WTC11 (cell line): Measurements from ENCODE around the gene NR2E3. TPM values are rescaled to one million over a fixed set of nuclear protein-coding genes. Genes with fewer than 3 reads are reported as not detected.

Experiments used
- ATAC-seq: fragments of 200-7000 bp; cut with Tn5 transposase; 2 replicates; pipeline ENCODE4 v1.10.0; 2021; ENCODE audit warnings: mild to moderate bottlenecking, moderate library complexity
- CTCF ChIA-PET: fragments of 300-600 bp; sonication (Branson Sonifier 250); formaldehyde crosslinking; loops from one replicate; lab custom pipeline; 2021; ENCODE audit warnings: antibody characterized with exemption; lab: Charles Lee
- POLR2A ChIA-PET: fragments of 350-600 bp; sonication (Branson Sonifier 250); formaldehyde crosslinking; loops from one replicate; lab custom pipeline; 2021; ENCODE audit warnings: antibody characterized with exemption; lab: Charles Lee
- DNase-seq: peaks from one replicate; pipeline ENCODE4 v3.0.0; 2021; ENCODE audit warnings: low spot score
- H3K27ac Mint-ChIP-seq: 2 replicates; pipeline ENCODE4 v1.8.0; 2021; ENCODE audit warnings: mixed read lengths
- H3K27me3 Mint-ChIP-seq: 2 replicates; pipeline ENCODE4 v1.8.0; 2021; ENCODE audit warnings: low read depth, mild to moderate bottlenecking, moderate library complexity, mixed read lengths
- H3K36me3 Mint-ChIP-seq: 2 replicates; pipeline ENCODE4 v1.8.0; 2021; ENCODE audit warnings: mixed read lengths
- H3K4me1 Mint-ChIP-seq: 2 replicates; pipeline ENCODE4 v1.8.0; 2022; ENCODE audit warnings: mixed read lengths
- H3K4me3 Mint-ChIP-seq: 2 replicates; pipeline ENCODE4 v1.8.0; 2021; ENCODE audit warnings: mild to moderate bottlenecking, moderate library complexity, mixed read lengths
- H3K9me3 Mint-ChIP-seq: 2 replicates; pipeline ENCODE4 v1.8.0; 2021; ENCODE audit warnings: mixed read lengths
- ETV6 ChIP-seq: sonication (generic); formaldehyde crosslinking; IDR thresholded peaks from 2 replicates; pipeline ENCODE4 v1.8.1; 2022; ENCODE audit warnings: mild to moderate bottlenecking, missing genetic modification reagents
- GABPB1 ChIP-seq: sonication (generic); formaldehyde crosslinking; IDR thresholded peaks from 2 replicates; pipeline ENCODE4 v1.8.1; 2023; ENCODE audit warnings: mild to moderate bottlenecking, missing genetic modification reagents
- GRHL2 ChIP-seq: fragments of 250-450 bp; sonication (Bioruptor Pico); IDR thresholded peaks from 2 replicates; pipeline ENCODE4 v1.8.0; 2022; ENCODE audit warnings: mild to moderate bottlenecking, moderate library complexity; ENCODE audit not compliant: insufficient replicate concordance, severe bottlenecking
- GTF2I ChIP-seq: fragments of 250-450 bp; sonication (Bioruptor Pico); conservative IDR thresholded peaks from 2 replicates; pipeline ENCODE4 v1.4.0; 2021; ENCODE audit warnings: mild to moderate bottlenecking
- NR2C2 ChIP-seq: sonication (generic); formaldehyde crosslinking; IDR thresholded peaks from 2 replicates; pipeline ENCODE4 v1.8.0; 2022; ENCODE audit warnings: mild to moderate bottlenecking, missing genetic modification reagents
- RORB ChIP-seq: fragments of 250-450 bp; sonication (Bioruptor Pico); IDR thresholded peaks from 2 replicates; pipeline ENCODE4 v1.9.0; 2021; ENCODE audit warnings: mild to moderate bottlenecking
- SMAD4 ChIP-seq: sonication (generic); formaldehyde crosslinking; IDR thresholded peaks from 2 replicates; pipeline ENCODE4 v1.8.0; 2022; ENCODE audit warnings: mild to moderate bottlenecking, missing genetic modification reagents
- SP1 ChIP-seq: sonication (generic); formaldehyde crosslinking; conservative IDR thresholded peaks from 2 replicates; pipeline ENCODE4 v1.8.1; 2022; ENCODE audit warnings: missing genetic modification reagents
- TEAD4 ChIP-seq: sonication (generic); formaldehyde crosslinking; IDR thresholded peaks from 2 replicates; pipeline ENCODE4 v1.8.0; 2022; ENCODE audit warnings: mild to moderate bottlenecking, missing genetic modification reagents
- ZNF416 ChIP-seq: fragments of 250-450 bp; sonication (Bioruptor Pico); IDR thresholded peaks from 2 replicates; pipeline ENCODE4 v1.9.0; 2021; ENCODE audit warnings: mild to moderate bottlenecking, inconsistent platforms
- ZNF671 ChIP-seq: fragments of 250-450 bp; sonication (Bioruptor Pico); IDR thresholded peaks from 2 replicates; pipeline ENCODE4 v1.8.0; 2021; ENCODE audit warnings: mild to moderate bottlenecking
- total RNA-seq: library from RNA; stranded (reverse); gene quantifications from 3 replicates; pipeline ENCODE4 v1.2.3, GENCODE V29; 2021
- TF ChIP-seq, protein P1 (sequence below): sonication (generic); formaldehyde crosslinking; conservative IDR thresholded peaks from 2 replicates; pipeline ENCODE4 v1.8.1; 2022; ENCODE audit warnings: mild to moderate bottlenecking, missing genetic modification reagents
- TF ChIP-seq, protein P2 (sequence below): sonication (generic); formaldehyde crosslinking; IDR thresholded peaks from 2 replicates; pipeline ENCODE4 v1.8.0; 2022; ENCODE audit warnings: mild to moderate bottlenecking, missing genetic modification reagents
- TF ChIP-seq, protein P3 (sequence below): sonication (generic); formaldehyde crosslinking; conservative IDR thresholded peaks from 2 replicates; pipeline ENCODE4 v1.8.1; 2023; ENCODE audit warnings: mild to moderate bottlenecking, low read depth, missing genetic modification reagents, moderate library complexity
- TF ChIP-seq, protein P4 (sequence below): sonication (generic); formaldehyde crosslinking; IDR thresholded peaks from 2 replicates; pipeline ENCODE4 v1.8.1; 2023; ENCODE audit warnings: mild to moderate bottlenecking, missing genetic modification reagents
- TF ChIP-seq, protein P5 (sequence below): sonication (generic); formaldehyde crosslinking; IDR thresholded peaks from 2 replicates; pipeline ENCODE4 v1.8.0; 2023; ENCODE audit warnings: mild to moderate bottlenecking, missing genetic modification reagents
- TF ChIP-seq, protein P6 (sequence below): sonication (generic); formaldehyde crosslinking; IDR thresholded peaks from 2 replicates; pipeline ENCODE4 v1.8.1; 2022; ENCODE audit warnings: low read depth, mild to moderate bottlenecking, moderate library complexity, missing genetic modification reagents, borderline replicate concordance

The NR2E3 gene
- total RNA-seq, 1 experiment from 2014 or later = 1.4 TPM

DNA sequence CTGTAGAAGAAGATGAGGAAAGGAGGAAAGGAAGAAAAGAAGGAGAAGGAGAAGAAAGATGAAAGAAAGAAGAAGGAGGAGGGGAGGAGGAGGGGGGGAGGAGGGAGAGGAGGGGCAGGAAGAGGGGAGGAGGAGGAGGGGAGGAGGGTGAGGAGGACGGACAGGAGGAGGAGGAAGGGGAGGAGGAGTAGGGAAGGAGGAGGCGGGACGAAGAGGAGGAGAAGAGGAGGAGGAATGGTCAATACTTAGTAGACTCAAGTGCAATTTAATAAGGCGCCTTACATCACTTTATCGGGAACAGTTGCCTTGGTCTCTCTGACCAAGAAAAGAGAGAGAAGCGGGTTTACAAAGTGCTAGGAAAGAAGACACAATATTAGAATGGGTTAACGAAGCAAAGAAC is 23.7 kb upstream of the NR2E3 start:
- H3K27ac Mint-ChIP-seq = no peak overlapping the region
- TF ChIP-seq, protein P1, sequence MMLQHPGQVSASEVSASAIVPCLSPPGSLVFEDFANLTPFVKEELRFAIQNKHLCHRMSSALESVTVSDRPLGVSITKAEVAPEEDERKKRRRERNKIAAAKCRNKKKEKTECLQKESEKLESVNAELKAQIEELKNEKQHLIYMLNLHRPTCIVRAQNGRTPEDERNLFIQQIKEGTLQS (CRISPR knock-in tag) = no peak
- TF ChIP-seq SMAD4 (CRISPR knock-in tag) (no peak), ETV6 (no peak), SP1 (CRISPR knock-in tag) (no peak), RORB (no peak)
- TF ChIP-seq, all 79 proteins: peak for 0
- ChIA-PET POLR2A (no interaction called here), CTCF (no interaction called here)
- no peak overlapping the region for H3K4me3 Mint-ChIP-seq
- DNase-seq = no peak
- no peaks in the 10 kb centered on the region for H3K4me1 Mint-ChIP-seq
- no peaks in the 10 kb centered on the region for H3K9me3 Mint-ChIP-seq
- no peak for ATAC-seq
- H3K27me3 Mint-ChIP-seq = no peaks in the 10 kb centered on the region; the same call in 1 of the 2 replicates
- no peaks in the 10 kb centered on the region for H3K36me3 Mint-ChIP-seq

DNA sequence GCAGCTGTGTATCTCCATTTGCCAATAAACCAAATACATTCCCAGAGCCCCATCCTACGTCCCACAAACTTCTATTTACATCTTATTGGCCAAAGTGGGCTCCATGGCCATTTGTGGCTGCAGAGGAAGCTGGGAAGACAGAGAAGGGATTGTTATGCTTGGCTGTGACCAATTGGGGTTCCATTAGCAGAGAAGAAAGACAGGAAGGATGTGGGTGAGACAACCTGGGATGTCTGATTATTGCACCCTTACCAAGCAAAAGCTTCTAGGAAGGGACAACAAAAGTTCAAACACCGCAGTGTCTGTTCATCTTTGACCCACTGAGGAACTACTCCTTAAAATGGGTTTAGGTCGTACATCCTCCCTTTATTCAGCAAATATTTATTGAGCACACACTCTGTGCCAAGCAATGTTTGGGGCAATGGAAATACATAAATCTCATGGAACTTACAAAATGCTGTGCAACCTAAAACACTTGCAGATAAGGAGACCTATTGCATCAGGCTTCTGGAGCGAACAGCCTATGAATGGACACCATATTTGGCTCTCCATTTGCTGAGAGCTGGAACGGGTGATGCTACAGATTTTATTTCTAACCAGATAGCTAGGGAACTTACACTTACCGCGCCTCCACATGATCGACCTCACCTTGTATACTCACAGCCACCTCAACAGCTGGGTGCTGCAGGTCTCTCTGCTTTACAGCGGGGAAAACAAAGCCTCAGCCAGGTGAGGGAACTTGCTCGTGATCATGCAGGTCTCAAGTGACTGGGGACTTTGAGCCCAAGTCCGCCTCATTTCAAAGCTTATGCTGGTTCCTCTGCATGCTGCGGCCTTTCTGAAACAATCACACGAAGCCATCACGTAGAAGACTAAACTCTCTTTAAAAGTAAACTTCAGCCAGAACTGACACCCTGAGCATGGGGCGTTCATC is 21.4 kb upstream of the NR2E3 start:
- no peaks in the 10 kb centered on the region; the same call in 1 of the 2 replicates for H3K36me3 Mint-ChIP-seq
- H3K27me3 Mint-ChIP-seq = no peaks in the 10 kb centered on the region; the same call in 1 of the 2 replicates
- DNase-seq (no peak), ATAC-seq (no peak)
- no peak overlapping the region for H3K4me3 Mint-ChIP-seq
- TF ChIP-seq GABPB1 (peak; percentile 36; the same call in 1 of the 2 replicates), ZNF671 (CRISPR knock-in tag) (no peak), NR2C2 (CRISPR knock-in tag) (no peak), TEAD4 (CRISPR knock-in tag) (no peak)
- TF ChIP-seq, protein P2, sequence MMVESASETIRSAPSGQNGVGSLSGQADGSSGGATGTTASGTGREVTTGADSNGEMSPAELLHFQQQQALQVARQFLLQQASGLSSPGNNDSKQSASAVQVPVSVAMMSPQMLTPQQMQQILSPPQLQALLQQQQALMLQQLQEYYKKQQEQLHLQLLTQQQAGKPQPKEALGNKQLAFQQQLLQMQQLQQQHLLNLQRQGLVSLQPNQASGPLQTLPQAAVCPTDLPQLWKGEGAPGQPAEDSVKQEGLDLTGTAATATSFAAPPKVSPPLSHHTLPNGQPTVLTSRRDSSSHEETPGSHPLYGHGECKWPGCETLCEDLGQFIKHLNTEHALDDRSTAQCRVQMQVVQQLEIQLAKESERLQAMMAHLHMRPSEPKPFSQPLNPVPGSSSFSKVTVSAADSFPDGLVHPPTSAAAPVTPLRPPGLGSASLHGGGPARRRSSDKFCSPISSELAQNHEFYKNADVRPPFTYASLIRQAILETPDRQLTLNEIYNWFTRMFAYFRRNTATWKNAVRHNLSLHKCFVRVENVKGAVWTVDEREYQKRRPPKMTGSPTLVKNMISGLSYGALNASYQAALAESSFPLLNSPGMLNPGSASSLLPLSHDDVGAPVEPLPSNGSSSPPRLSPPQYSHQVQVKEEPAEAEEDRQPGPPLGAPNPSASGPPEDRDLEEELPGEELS (CRISPR knock-in tag) = no peak
- TF ChIP-seq, protein P3, sequence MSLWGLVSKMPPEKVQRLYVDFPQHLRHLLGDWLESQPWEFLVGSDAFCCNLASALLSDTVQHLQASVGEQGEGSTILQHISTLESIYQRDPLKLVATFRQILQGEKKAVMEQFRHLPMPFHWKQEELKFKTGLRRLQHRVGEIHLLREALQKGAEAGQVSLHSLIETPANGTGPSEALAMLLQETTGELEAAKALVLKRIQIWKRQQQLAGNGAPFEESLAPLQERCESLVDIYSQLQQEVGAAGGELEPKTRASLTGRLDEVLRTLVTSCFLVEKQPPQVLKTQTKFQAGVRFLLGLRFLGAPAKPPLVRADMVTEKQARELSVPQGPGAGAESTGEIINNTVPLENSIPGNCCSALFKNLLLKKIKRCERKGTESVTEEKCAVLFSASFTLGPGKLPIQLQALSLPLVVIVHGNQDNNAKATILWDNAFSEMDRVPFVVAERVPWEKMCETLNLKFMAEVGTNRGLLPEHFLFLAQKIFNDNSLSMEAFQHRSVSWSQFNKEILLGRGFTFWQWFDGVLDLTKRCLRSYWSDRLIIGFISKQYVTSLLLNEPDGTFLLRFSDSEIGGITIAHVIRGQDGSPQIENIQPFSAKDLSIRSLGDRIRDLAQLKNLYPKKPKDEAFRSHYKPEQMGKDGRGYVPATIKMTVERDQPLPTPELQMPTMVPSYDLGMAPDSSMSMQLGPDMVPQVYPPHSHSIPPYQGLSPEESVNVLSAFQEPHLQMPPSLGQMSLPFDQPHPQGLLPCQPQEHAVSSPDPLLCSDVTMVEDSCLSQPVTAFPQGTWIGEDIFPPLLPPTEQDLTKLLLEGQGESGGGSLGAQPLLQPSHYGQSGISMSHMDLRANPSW = no peak
- TF ChIP-seq, protein P4, sequence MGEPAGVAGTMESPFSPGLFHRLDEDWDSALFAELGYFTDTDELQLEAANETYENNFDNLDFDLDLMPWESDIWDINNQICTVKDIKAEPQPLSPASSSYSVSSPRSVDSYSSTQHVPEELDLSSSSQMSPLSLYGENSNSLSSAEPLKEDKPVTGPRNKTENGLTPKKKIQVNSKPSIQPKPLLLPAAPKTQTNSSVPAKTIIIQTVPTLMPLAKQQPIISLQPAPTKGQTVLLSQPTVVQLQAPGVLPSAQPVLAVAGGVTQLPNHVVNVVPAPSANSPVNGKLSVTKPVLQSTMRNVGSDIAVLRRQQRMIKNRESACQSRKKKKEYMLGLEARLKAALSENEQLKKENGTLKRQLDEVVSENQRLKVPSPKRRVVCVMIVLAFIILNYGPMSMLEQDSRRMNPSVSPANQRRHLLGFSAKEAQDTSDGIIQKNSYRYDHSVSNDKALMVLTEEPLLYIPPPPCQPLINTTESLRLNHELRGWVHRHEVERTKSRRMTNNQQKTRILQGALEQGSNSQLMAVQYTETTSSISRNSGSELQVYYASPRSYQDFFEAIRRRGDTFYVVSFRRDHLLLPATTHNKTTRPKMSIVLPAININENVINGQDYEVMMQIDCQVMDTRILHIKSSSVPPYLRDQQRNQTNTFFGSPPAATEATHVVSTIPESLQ (CRISPR knock-in tag) = no peak
- no peaks in the 10 kb centered on the region for H3K9me3 Mint-ChIP-seq
- H3K27ac Mint-ChIP-seq = no peak overlapping the region
- no peaks in the 10 kb centered on the region for H3K4me1 Mint-ChIP-seq
- CTCF ChIA-PET = interaction anchor here (1.3 to 1.9 kb wide), 2 partner anchors 8 to 45 kb away, joined by 4 to 9 read pairs; no protein-coding TSS in a partner anchor
- POLR2A ChIA-PET = no interaction called here

DNA sequence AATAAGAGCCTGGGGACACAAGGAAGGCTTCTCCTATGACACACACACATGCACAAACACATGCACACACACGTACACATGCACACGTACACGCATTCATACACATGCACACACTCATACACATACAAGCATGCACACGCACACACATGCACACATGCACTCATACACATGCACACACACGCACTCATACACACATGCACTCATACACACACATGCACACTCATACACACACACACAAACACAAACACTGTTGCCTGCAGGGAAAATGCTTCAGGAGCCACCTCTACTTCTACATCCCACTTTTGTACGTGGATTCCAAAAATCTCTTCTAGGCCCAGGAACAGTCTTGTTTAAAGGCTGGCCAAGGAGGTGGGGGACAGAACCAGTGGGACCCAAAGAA is 20.7 kb upstream of the NR2E3 start:
- CTCF ChIA-PET = interaction anchor here (0.8 to 1.9 kb wide), 4 partner anchors 9 to 46 kb away, joined by 4 to 9 read pairs (median 5); no protein-coding TSS in a partner anchor
- Mint-ChIP-seq H3K9me3 (no peaks in the 10 kb centered on the region), H3K4me1 (no peaks in the 10 kb centered on the region), H3K36me3 (no peaks in the 10 kb centered on the region; the same call in 1 of the 2 replicates), H3K27me3 (no peaks in the 10 kb centered on the region; the same call in 1 of the 2 replicates), H3K4me3 (no peak overlapping the region), H3K27ac (no peak overlapping the region)
- DNase-seq (no peak), ATAC-seq (no peak)
- POLR2A ChIA-PET = no interaction called here
- TF ChIP-seq, protein P5, sequence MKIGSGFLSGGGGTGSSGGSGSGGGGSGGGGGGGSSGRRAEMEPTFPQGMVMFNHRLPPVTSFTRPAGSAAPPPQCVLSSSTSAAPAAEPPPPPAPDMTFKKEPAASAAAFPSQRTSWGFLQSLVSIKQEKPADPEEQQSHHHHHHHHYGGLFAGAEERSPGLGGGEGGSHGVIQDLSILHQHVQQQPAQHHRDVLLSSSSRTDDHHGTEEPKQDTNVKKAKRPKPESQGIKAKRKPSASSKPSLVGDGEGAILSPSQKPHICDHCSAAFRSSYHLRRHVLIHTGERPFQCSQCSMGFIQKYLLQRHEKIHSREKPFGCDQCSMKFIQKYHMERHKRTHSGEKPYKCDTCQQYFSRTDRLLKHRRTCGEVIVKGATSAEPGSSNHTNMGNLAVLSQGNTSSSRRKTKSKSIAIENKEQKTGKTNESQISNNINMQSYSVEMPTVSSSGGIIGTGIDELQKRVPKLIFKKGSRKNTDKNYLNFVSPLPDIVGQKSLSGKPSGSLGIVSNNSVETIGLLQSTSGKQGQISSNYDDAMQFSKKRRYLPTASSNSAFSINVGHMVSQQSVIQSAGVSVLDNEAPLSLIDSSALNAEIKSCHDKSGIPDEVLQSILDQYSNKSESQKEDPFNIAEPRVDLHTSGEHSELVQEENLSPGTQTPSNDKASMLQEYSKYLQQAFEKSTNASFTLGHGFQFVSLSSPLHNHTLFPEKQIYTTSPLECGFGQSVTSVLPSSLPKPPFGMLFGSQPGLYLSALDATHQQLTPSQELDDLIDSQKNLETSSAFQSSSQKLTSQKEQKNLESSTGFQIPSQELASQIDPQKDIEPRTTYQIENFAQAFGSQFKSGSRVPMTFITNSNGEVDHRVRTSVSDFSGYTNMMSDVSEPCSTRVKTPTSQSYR (CRISPR knock-in tag) = no peak
- TF ChIP-seq GTF2I = no peak
- no peak for TF ChIP-seq ZNF416 (CRISPR knock-in tag)
- TF ChIP-seq, protein P6, sequence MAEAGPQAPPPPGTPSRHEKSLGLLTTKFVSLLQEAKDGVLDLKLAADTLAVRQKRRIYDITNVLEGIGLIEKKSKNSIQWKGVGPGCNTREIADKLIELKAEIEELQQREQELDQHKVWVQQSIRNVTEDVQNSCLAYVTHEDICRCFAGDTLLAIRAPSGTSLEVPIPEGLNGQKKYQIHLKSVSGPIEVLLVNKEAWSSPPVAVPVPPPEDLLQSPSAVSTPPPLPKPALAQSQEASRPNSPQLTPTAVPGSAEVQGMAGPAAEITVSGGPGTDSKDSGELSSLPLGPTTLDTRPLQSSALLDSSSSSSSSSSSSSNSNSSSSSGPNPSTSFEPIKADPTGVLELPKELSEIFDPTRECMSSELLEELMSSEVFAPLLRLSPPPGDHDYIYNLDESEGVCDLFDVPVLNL (CRISPR knock-in tag) = no peak
- TF ChIP-seq, protein P2 (CRISPR knock-in tag) = no peak
- no peak for TF ChIP-seq RORB
- no peak for TF ChIP-seq GRHL2
